ENCODE data around the gene MYL7.
A peak's percentile ranks its signal among the peaks of the same experiment; 100 is the strongest.

MYL7 gene

GRCh38 chr7:44098092-44099068 is 42.8 kb downstream of the MYL7 start:
- DNase-seq: no peak

DNA sequence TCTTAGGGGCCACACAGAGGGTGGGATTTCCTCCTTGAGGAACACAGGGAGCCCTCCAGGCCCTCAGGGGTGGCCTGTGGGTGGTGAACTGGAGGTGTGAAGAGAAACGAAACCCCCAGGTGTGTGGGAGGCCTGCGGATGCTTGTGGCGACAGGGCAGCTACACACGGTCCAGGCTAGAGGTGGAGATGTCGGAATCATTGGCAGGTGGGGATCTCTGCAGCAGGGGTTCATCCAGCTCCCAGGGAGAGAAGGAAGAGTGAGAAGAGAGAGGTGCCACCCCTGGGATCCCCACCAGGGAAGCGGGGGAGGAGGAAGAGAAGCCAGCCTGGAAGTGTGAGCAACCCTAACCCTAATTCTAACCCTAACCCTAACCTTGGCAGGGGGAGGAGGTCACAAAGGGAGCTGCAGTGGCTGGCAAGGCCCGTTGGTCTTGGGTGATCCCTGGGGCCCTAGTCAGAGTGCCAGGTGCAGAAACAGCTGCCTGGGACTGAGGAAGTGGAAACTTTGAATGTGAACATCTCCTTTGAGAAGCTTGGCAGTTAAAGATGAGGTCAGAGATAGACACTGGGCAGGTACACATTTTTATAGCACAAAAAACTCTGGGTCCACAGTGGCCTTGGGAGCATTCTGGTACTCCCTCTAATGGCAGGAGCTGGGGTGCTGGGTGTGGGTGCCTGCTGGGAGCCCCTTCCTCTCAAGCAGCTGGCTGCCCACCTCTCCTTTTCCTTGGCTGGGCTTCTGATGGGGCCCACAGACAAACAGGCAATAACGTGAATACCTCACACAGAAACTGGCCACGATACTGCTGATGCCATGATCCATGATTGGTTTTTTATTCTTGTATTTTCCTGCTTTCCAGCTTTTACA is 43.8 kb downstream of the MYL7 start:
- DNase-seq: peak in 1 of 2 experiments; percentile 51

DNA sequence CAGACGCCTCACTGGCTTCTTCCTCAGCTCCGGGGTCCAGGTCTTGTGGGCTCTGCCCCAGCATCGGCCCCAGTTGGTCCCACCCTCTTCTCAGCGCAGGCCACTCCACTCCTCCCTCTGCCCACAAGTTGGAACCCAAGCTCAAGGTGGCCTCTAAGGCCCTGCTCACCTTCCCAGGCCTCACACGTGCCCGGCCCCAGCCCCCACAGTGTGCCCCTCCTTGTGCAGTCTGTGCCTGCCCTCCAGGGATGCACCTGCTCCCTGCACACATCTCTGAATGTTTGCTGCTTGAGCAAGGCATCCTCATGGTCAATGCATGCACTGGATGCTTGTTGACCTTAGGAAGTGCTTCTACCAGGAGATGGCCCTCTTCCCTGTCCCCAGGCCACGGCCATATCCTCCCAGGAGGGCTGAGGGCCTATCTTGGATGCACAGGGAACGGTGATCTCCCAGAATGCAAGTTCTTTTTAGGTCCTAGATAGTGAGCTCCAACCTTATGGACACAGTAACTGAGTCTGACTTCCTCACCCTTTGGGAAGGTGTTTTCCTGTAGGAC is 44.7 kb downstream of the MYL7 start:
- DNase-seq: no peak

- no peak for DNase-seq
Measured at GRCh38 chr7:44095781-44096180, 45.4 kb downstream of the MYL7 start.

- no peak for DNase-seq
Measured at GRCh38 chr7:44094883-44095592, 46.1 kb downstream of the MYL7 start.

DNA sequence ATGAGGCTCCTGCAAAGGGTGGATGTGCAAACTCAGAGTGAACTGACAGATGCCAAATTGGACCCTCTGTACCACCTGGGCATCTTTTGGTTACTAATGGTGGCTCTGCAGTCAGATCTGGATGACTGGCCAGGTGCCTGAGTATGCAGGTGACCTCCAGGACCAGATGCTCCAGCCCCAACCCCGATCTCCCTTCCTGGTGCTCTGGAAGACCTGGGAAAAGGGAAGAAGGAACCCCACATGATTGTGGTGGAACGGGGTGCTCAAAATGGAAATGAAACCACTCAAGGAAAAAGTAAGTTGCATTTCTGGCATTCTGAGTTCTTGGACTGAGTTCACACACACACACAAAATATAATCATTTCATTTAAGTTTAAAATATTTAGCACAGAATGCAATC is 46.8 kb downstream of the MYL7 start:
- no peak for DNase-seq

- DNase-seq: no peak
Measured at GRCh38 chr7:44093102-44093641, 48.0 kb downstream of the MYL7 start.
